ENCODE measurements around the gene IDUA.

Gene IDUA

GRCh38 chr4:1019320-1019719 is 32.5 kb downstream of the IDUA start:
- DNase-seq (ENCODE audit: extremely low spot score): no peak
- CTCF ChIA-PET: no interaction called here
- TF ChIP-seq CTCF (IDR thresholded peaks at IDR 0.05; ENCODE audit: control extremely low read depth, extremely low read depth, low read depth, missing control alignments): no peak
- POLR2A ChIA-PET: no interaction called here

DNA sequence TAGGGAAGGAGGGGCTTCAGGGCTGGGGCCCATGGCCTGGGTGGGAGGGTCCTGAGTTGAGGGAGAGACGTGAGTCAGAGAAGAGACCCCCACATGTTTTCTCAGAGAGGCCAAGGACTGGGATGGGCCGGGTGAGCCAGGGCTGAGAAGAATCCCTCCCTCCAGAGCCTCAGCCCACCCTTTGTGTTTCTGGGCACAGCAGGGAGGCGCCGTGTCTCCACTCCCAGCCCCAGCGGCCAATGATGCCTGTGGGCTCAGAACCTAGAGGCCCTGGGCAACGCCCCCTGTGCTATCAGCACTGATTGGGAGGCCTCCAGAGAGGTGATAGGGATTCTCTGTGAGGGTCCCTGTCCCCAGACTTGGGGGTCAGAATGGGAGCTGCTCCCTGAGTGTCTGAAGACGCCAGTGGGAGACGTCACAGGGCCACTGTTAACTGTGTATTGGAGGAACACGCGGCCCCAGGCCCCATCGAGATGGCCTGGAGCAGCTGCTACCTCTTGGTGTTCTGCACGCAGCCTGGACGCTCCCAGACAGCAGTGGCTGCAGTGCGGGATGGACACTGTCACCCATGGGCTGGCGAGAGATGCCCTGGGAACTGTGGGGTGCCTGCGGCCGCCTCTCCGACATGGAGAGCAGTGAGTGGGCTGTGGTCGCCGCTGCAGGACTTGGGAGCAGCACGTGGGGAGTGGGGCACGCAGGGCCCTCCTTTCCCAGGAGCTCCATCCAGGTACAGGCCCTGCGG is 33.1 kb downstream of the IDUA start:
- no peak for DNase-seq (ENCODE audit: extremely low spot score)
- POLR2A ChIA-PET: no interaction called here
- CTCF ChIA-PET: interaction anchor here (1.0 kb wide), 1 partner anchor 9 kb away, joined by 3 read pairs; the partner anchor contains the start of gene FGFRL1
- no peak for TF ChIP-seq CTCF (IDR thresholded peaks at IDR 0.05; ENCODE audit: control extremely low read depth, extremely low read depth, low read depth, missing control alignments)

DNA sequence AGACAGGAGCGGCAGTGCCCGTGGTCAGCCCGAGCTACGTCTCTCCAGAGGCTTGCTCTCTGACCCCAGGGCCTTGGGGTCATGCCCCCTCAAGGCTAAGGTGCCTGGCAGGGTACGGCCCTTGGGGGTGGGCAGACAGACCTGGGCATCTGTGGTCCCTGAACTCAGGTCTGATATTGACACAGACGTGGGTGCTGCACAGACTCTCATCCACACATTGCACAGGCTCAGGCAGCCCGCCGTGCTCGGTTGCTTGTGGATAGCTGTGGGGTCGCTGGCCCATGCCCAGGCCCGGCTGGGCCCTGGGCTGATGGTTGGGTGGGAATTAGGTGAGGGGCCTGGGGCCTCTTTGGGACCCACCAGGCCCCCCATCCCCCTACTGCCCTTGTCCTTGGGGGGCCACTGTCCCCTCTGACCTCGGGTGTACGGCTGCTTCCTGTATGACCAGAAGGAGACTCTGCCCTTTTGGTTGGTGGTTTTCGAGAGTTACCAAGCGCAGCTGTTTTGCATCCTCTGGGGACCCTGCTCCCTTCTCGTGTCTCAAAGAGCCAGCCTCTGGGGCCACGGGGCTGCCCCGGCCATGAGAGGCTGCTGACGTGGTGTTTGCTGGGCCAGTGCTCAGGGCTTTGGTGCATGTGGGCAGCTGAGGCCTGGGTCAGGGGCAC is 34.7 kb downstream of the IDUA start:
- no peak for TF ChIP-seq CTCF (IDR thresholded peaks at IDR 0.05; ENCODE audit: control extremely low read depth, extremely low read depth, low read depth, missing control alignments)
- ChIA-PET CTCF (no interaction called here), POLR2A (no interaction called here)
- peak; percentile 84 for DNase-seq (ENCODE audit: extremely low spot score)

DNA sequence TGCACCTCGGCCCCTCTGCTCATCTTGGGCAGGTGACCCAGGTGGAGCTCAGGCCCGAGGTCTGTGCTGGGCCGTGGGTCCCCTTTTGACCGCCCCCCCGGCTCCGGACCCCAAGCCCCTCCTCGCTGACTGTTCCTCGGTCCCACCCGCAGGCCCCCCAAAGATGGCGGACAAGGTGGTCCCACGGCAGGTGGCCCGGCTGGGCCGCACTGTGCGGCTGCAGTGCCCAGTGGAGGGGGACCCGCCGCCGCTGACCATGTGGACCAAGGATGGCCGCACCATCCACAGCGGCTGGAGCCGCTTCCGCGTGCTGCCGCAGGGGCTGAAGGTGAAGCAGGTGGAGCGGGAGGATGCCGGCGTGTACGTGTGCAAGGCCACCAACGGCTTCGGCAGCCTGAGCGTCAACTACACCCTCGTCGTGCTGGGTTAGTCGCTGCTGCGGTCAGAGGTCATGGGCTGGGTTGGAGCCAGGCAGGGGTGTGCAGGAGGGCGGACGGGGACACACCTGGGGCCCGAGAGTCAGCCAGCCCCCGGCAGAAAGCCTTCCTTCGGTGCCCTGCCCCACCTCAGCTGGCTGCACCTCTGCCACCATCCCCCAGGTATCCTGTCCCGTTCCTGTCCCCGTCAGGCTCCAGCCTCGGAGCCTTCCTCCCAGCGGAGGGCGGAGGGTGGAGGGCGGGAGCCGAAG is 35.4 kb downstream of the IDUA start:
- DNase-seq (ENCODE audit: extremely low spot score): no peak
- POLR2A ChIA-PET: no interaction called here
- no peak for TF ChIP-seq CTCF (IDR thresholded peaks at IDR 0.05; ENCODE audit: control extremely low read depth, extremely low read depth, low read depth, missing control alignments)
- CTCF ChIA-PET: no interaction called here

GRCh38 chr4:1022739-1023066 is 35.9 kb downstream of the IDUA start:
- no peak for DNase-seq (ENCODE audit: extremely low spot score)
- CTCF ChIA-PET: no interaction called here
- POLR2A ChIA-PET: no interaction called here
- TF ChIP-seq CTCF (IDR thresholded peaks at IDR 0.05; ENCODE audit: control extremely low read depth, extremely low read depth, low read depth, missing control alignments): no peak

DNA sequence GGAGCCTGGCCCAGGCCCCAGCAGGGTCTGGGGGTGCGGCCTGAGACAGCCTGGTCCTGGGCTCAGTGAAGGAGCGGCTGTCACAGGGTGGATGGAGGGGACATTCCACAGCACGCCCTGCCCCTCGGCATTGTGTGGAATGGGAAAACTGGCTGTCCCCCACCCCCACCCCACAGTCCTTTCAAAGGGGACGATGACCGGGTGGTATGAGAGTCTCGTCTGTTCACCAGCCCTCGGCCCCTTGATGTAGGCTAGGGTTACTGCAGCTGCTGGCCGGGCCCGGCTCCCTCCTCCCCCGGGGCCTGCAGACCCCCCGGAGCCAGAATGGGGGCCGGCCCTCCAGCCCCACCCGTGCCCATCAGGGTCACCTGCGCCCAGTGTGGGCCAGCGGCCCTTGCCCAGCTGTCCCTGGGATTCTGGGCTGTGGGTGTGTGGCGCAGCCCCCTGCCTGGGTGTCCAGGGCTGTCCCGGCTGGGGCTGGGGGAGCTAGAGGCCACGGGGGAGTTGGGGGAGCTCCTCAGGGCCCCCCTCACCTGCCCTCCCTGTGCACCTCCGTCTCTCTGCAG is 36.3 kb downstream of the IDUA start:
- POLR2A ChIA-PET: no interaction called here
- no peak for TF ChIP-seq CTCF (IDR thresholded peaks at IDR 0.05; ENCODE audit: control extremely low read depth, extremely low read depth, low read depth, missing control alignments)
- CTCF ChIA-PET: no interaction called here
- no peak for DNase-seq (ENCODE audit: extremely low spot score)
